Measurements from ENCODE around the gene PDE4D. TPM values are rescaled to one million over a fixed set of nuclear protein-coding genes. Genes with fewer than 3 reads are reported as not detected.
"Not testable (repeated sequence)": the region's sequence is repeated elsewhere in the genome, so short reads cannot be mapped to it uniquely, and the experiment has no call there.

The PDE4D gene
- total RNA-seq, 4 donors from 2014 or later = 14.7 to 36.3 (median 24.7) TPM

DNA sequence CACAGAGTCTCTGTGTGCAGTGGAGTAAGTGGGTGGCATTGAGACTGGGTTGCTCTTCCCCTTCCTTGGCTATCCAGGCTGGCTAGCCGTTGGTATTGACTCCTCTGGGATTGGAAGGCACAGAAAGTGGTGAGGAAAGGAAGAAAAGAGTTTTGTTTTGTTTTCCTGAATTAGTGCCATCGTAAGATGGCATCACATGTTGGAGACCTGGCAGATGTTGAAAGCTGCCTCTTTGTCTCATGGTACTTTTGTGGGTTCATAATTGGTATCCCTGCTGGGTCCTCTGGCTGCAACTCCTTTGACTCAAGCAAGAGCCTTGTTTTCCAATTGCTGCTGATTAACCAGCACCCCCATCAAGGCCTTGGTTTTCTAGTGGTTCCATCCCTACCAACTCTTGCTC, 293.8 kb downstream of the PDE4D start:
- Histone ChIP-seq H3K36me3 (no peaks in the 10 kb centered on the region), H3K27ac (no peak overlapping the region), H3K27me3 (no peaks in the 10 kb centered on the region), H3K4me3 (replicated peaks in 1 of 3) (no peak overlapping the region), H3K4me1 (no peaks in the 10 kb centered on the region), H3K9me3 (no peaks in the 10 kb centered on the region)
- 90 to 92% methylated on average over 2 of the region's 2 CpGs for WGBS, 2 donors
- no peak for DNase-seq
- no peak for TF ChIP-seq POLR2A (IDR thresholded peaks at IDR 0.05)
- TF ChIP-seq, protein P1, sequence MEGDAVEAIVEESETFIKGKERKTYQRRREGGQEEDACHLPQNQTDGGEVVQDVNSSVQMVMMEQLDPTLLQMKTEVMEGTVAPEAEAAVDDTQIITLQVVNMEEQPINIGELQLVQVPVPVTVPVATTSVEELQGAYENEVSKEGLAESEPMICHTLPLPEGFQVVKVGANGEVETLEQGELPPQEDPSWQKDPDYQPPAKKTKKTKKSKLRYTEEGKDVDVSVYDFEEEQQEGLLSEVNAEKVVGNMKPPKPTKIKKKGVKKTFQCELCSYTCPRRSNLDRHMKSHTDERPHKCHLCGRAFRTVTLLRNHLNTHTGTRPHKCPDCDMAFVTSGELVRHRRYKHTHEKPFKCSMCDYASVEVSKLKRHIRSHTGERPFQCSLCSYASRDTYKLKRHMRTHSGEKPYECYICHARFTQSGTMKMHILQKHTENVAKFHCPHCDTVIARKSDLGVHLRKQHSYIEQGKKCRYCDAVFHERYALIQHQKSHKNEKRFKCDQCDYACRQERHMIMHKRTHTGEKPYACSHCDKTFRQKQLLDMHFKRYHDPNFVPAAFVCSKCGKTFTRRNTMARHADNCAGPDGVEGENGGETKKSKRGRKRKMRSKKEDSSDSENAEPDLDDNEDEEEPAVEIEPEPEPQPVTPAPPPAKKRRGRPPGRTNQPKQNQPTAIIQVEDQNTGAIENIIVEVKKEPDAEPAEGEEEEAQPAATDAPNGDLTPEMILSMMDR (IDR thresholded peaks at IDR 0.05) = no peak
- intact Hi-C loops (cut with DNase I) = no loop called here

- intact Hi-C loops (cut with DNase I) = no loop called here
- H3K36me3 ChIP-seq = no peaks in the 10 kb centered on the region
- no peaks in the 10 kb centered on the region for H3K27me3 ChIP-seq
- WGBS, 2 donors = 47 to 54% methylated on average over 2 of the region's 2 CpGs
- H3K4me1 ChIP-seq = no peaks in the 10 kb centered on the region
- no peak for TF ChIP-seq POLR2A (IDR thresholded peaks at IDR 0.05)
- TF ChIP-seq, protein P1 (IDR thresholded peaks at IDR 0.05) = no peak
- H3K4me3 ChIP-seq (replicated peaks in 1 of 3) = no peak overlapping the region
- no peak for DNase-seq
- H3K27ac ChIP-seq = no peak overlapping the region
- no peaks in the 10 kb centered on the region for H3K9me3 ChIP-seq
These were observed 295.0 kb downstream of the PDE4D start for GRCh38 chr5:59598547-59598874.

DNA sequence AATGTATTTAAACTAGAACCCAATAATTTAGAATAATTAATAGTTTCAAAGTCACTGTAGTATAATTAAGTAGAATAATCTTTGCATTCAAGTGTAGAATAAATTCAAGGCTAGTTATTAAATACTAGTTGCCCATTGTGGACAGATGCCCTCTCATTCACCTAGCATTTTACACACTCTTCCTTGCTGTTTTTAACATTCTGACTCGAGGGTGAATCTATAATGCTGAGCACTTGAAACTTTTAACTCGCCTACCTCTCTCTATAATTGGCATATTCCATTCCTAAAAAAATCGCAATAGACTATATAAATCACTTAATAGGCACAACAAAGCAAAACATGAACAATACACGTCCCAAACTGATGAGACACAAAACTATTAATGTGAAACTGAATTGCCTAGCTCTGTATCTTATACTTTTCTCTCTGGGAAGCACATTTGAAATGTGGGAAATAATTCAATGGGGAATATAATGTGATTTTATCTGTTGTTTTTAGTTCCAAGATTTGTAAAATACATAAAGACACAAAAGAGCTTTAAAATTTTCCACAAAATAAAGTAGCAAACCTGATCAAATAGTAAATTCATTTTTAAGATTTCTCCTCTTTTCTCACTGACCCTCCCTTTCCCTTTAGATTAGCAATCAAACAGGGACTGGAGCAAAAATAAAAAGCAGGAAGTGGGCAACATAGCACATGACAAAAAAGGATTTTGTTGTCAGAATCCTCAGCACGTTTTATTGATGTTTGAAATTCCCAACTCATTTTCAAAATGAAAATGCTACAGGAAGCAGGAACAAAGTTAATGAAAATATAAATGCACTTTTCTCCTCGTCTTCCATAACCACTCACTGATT, 295.6 kb downstream of the PDE4D start:
- Histone ChIP-seq H3K4me1 (no peaks in the 10 kb centered on the region), H3K27me3 (no peaks in the 10 kb centered on the region), H3K27ac (no peak overlapping the region), H3K9me3 (no peaks in the 10 kb centered on the region), H3K36me3 (no peaks in the 10 kb centered on the region), H3K4me3 (replicated peaks in 1 of 3) (no peak overlapping the region)
- intact Hi-C loops (cut with DNase I) = no loop called here
- 57 to 66% methylated on average over 6 of the region's 6 CpGs for WGBS, 2 donors
- no peak for DNase-seq
- TF ChIP-seq, protein P1 (IDR thresholded peaks at IDR 0.05) = no peak
- no peak for TF ChIP-seq POLR2A (IDR thresholded peaks at IDR 0.05)

- Histone ChIP-seq H3K4me1 (no peaks in the 10 kb centered on the region), H3K36me3 (no peaks in the 10 kb centered on the region), H3K9me3 (no peaks in the 10 kb centered on the region), H3K27me3 (no peaks in the 10 kb centered on the region), H3K4me3 (replicated peaks in 1 of 3) (no peak overlapping the region), H3K27ac (no peak overlapping the region)
- intact Hi-C loops (cut with DNase I) = no loop called here
- whole genome bisulfite sequencing, 2 donors = 96 to 97% methylated on average over 2 of the region's 2 CpGs
- DNase-seq = no peak
- TF ChIP-seq POLR2A (IDR thresholded peaks at IDR 0.05) = no peak
- TF ChIP-seq, protein P1 (IDR thresholded peaks at IDR 0.05) = no peak
These were observed 296.8 kb downstream of the PDE4D start for GRCh38 chr5:59596586-59597350.

DNA sequence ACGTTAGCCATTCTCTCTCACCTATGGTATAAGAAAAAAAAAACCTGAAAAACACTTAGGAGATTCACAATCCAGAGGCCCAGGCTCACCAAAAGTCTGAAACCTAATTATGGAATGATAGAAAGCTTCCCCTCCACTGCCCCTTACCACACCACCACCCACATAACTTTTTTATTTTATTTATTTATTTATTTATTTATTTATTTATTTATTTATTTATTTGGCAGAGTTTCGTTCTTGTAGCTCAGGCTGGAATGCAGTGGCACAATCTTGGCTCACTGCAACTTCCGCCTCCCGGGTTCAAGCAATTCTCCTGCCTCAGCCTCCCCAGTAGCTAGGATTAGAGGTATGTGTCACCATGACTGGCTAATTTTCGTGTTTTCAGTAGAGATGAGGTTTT, 299.4 kb downstream of the PDE4D start:
- H3K27ac ChIP-seq; H3K4me1 ChIP-seq; H3K36me3 ChIP-seq; H3K27me3 ChIP-seq; DNase-seq; H3K9me3 ChIP-seq; H3K4me3 ChIP-seq (replicated peaks in 1 of 3); intact Hi-C loops (cut with DNase I): not testable (repeated sequence)
- WGBS, 2 donors = 83 to 91% methylated on average over 5 of the region's 5 CpGs
